ENCODE data around the gene TMEM184B. TPM values are rescaled to one million over a fixed set of nuclear protein-coding genes. Genes with fewer than 3 reads are reported as not detected.

Gene TMEM184B
- total RNA-seq, 2 experiments from 2014 or later: 24.4 to 26.6 TPM

DNA sequence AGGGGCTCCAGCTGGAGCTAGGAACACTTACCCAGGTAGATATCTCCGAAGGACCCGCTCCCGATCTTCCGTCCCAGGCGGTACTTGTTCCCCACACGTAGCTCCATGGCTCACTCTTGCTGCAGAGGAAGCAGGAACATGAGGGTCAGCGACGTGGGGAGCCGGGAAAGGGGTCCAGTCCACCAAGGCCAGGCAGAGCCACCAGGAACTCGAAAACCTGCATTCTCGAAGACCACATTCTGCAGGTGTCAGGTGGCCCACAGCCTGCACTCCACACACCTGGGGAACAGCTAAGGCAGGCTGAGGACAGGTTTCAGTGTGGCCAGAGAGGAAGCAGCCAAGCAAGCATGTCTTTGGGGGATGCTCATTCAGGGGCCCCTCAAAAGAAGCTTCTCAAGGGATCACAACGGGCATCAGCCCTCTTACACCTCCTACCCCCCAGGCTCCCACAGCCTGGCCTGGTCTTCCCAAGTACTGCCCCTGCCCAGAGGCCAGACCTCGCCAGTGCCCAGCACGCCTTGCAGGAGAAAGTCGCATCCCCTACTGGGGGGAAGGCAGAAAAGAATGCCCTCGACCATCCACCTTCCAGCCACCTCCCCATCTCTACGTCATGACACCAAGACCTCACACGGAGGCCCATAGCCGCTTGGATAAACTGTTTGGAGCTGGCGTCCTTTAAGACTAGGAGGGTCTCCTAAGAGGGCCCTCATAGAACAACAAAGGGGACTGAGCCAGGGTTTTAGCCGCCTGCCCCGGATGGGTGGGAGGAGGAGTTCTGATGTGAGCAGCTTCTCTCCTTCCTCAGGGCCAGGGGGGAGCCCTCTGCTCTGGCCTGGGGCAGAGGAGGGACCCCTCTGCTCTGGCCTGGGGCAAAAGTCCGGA lies 41.5 kb upstream of the TMEM184B start:
- CTCF ChIA-PET: interaction anchor here (0.6 to 1.6 kb wide), 3 partner anchors 9 to 262 kb away, joined by 3 to 4 read pairs (median 3); no protein-coding TSS in a partner anchor
- DNase-seq: no peak
- Mint-ChIP-seq H3K9me3 (no peaks in the 10 kb centered on the region), H3K27ac (peak overlapping the region; percentile 81), H3K27me3 (no peaks in the 10 kb centered on the region), H3K4me3 (peak overlapping the region; percentile 85), H3K4me1 (ENCODE audit: low read depth) (peaks cover 65% of the 10 kb centered on the region), H3K36me3 (peaks cover 11% of the 10 kb centered on the region)
- POLR2A ChIA-PET: interaction anchor here (1.0 to 3.2 kb wide), 2 partner anchors 8 to 84 kb away, joined by 3 to 17 read pairs; no protein-coding TSS in a partner anchor
- intact Hi-C loops (cut with micrococcal nuclease): no loop called here

DNA sequence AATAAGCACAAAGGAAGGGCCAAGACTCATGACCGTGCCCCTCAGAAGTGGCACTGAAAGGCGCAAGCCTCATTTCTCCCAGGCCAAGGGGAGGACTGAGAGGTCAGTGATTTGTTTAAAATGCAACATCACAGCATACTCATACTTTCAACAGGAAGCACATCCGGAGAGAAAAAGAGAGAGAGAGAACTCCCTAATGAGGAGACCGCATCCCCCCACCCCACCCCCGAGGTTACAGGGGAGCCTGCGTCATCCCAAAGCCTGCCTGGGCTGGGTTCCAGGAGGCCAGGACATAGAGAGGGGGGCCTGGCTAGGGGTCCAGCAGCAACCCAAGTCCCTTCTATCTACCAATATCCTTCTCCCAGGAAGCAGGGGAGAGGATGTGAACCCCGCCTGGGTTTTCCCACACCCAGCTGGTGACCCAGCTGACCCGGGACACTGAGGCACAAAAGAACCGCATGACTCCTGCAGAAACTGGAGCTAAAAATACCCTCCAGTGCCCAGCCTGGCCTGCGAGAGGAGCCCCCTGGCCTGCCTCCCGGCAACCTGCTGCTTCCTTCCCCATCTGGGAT lies 40.7 kb upstream of the TMEM184B start:
- Mint-ChIP-seq H3K4me1 (ENCODE audit: low read depth) (peaks cover 65% of the 10 kb centered on the region), H3K36me3 (peaks cover 11% of the 10 kb centered on the region), H3K27ac (peak overlapping the region; percentile 81), H3K27me3 (no peaks in the 10 kb centered on the region), H3K9me3 (no peaks in the 10 kb centered on the region), H3K4me3 (no peak overlapping the region)
- intact Hi-C loops (cut with micrococcal nuclease): no loop called here
- CTCF ChIA-PET: interaction anchor here (1.6 kb wide), 1 partner anchor 8 kb away, joined by 4 read pairs; no protein-coding TSS in a partner anchor
- POLR2A ChIA-PET: interaction anchor here (1.0 to 3.2 kb wide), 2 partner anchors 8 to 85 kb away, joined by 3 to 17 read pairs; no protein-coding TSS in a partner anchor
- DNase-seq: peak; percentile 63

DNA sequence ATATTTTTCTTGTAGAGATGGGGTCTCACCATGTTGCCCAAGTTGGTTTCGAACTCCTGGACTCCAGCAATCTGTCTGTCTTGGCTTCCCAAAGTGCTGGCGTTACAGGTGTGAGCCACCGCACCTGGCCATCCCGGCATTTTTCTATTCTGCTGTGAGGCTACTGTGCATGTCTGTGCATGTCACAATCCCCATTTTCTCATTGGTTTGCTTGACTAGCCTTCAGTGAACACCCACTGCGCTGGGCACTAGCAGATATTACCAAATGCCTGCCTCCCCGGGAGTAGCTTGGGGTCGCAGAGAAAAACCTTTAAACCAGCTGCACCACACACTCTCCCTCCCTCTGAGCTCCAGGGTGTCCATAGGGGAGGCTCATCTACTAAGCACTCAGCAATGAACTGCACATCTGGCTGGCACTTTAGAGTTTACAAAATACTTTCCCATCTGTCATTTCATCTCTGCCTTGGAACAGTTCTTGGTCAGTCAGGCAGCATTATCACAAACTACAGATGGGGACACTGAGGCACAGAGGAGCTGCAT lies 39.5 kb upstream of the TMEM184B start:
- H3K9me3 Mint-ChIP-seq: no peaks in the 10 kb centered on the region
- H3K27ac Mint-ChIP-seq: no peak overlapping the region
- H3K4me3 Mint-ChIP-seq: no peak overlapping the region
- H3K36me3 Mint-ChIP-seq: peaks cover 11% of the 10 kb centered on the region
- ChIA-PET POLR2A (interaction anchor here (1.1 kb wide), 1 partner anchor 40 kb away, joined by 3 read pairs; the partner anchor contains the start of gene TMEM184B), CTCF (interaction anchor here (0.9 kb wide), 1 partner anchor 14 kb away, joined by 3 read pairs; no protein-coding TSS in a partner anchor)
- DNase-seq: no peak
- intact Hi-C loops (cut with micrococcal nuclease): no loop called here
- no peaks in the 10 kb centered on the region for H3K27me3 Mint-ChIP-seq
- H3K4me1 Mint-ChIP-seq (ENCODE audit: low read depth): peaks cover 58% of the 10 kb centered on the region

DNA sequence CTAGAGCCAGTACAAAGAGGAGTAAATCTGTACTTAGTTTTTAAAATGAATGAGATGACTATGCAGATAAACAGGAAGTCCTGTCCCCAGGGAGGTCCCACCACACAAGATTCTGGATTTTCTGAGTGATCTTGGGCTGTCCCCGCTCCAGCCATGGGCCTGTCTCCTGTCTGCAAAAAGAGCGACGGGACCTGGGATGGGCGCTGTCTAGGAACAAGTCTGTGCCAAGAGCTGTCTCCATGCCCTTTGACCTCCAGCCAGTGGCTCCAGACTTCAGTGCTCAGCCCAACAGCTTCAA lies 38.5 kb upstream of the TMEM184B start:
- H3K27ac Mint-ChIP-seq: peak overlapping the region; percentile 76
- H3K4me1 Mint-ChIP-seq (ENCODE audit: low read depth): peaks cover 63% of the 10 kb centered on the region
- ChIA-PET POLR2A (interaction anchor here (1.1 kb wide), 1 partner anchor 38 kb away, joined by 3 read pairs; the partner anchor contains the start of gene TMEM184B), CTCF (interaction anchor here (0.9 kb wide), 1 partner anchor 13 kb away, joined by 3 read pairs; no protein-coding TSS in a partner anchor)
- intact Hi-C loops (cut with micrococcal nuclease): no loop called here
- no peaks in the 10 kb centered on the region for H3K27me3 Mint-ChIP-seq
- DNase-seq: peak; percentile 28
- H3K9me3 Mint-ChIP-seq: no peaks in the 10 kb centered on the region
- peaks cover 11% of the 10 kb centered on the region for H3K36me3 Mint-ChIP-seq
- H3K4me3 Mint-ChIP-seq: no peak overlapping the region

DNA sequence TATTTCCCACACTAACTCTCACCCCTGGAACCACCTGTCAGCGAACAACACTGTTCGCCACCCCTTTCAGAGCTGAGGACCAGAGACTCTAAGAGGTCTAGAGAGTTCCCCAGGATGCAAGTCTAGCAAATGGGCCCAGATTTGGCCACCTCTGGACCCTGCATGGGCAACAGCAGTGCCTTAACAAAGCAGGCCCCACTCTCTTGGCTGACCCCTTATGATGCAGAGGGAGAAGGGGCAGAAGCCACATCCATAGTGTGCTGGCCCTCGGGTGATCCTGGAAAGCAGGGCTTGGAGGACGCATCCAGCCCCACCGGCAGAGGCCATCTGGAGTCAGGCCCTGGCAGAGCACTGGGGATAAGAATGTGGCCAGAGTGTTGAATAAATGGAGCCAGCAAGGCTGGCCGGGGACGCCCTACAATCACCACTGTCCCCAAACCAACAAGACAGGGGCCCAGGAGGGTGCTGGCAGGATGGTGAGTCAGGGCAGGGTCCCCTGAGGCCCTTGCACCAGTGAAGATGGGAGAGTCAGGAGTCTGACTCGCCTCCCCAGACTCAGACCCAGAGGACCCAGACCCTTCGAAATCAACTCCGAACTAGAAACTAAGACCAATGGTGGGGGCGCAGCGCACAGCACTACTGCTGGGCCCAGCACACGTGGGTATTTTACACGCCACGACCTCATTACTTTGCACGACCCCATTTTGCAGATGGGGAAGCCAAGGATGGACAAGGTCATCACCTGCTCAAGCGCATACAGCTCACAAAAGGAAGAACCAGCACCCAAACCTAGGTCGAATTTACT lies 37.9 kb upstream of the TMEM184B start:
- POLR2A ChIA-PET: no interaction called here
- no peak overlapping the region for H3K4me3 Mint-ChIP-seq
- H3K4me1 Mint-ChIP-seq (ENCODE audit: low read depth): peaks cover 67% of the 10 kb centered on the region
- intact Hi-C loops (cut with micrococcal nuclease): no loop called here
- CTCF ChIA-PET: no interaction called here
- peaks cover 11% of the 10 kb centered on the region for H3K36me3 Mint-ChIP-seq
- H3K27me3 Mint-ChIP-seq: no peaks in the 10 kb centered on the region
- peak overlapping the region; percentile 76 for H3K27ac Mint-ChIP-seq
- peak; percentile 18 for DNase-seq
- H3K9me3 Mint-ChIP-seq: no peaks in the 10 kb centered on the region

DNA sequence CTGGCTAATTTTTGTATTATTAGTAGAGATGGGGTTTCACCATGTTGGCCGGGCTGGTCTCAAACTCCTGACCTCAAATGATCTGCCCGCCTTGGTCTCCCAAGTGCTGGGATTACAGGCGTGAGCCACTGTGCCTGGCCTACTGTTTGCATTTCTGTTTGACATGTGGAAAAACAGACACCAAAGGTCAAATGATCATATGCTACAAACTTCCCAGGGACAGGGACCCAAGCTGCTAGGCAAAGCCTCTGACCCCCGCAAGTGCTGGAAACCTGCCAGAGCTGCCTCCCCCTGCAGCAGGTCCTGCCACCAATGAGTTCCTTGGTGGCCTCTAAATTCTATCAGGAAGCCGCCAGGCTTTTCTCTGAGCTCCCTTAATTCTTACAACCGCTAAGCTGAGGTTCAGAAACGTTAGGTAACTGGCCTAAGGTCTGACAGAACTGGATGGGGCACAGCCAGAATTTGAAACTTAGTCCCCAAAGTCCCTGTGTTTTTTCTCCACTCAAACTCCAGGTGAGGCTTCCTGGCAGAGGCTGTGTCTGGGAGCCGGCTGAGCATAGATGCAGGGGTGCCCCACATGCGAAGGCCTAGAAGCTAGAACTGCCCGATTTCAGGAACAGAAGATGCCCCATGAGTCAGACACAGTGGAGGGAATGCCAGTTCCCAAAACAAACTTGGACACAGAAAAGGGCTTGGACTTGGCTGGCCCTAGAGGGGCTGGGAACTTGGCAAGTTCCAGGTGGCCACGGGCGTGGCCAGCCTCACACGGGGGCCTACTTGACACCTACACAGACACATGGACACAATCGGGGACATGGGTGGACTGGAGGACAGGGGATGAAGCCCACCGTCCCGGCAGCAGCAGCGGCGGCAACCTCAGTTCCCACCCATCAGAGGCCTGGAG lies 37.1 kb upstream of the TMEM184B start:
- no peaks in the 10 kb centered on the region for H3K9me3 Mint-ChIP-seq
- no peak overlapping the region for H3K4me3 Mint-ChIP-seq
- peaks cover 67% of the 10 kb centered on the region for H3K4me1 Mint-ChIP-seq (ENCODE audit: low read depth)
- no peak for DNase-seq
- POLR2A ChIA-PET: no interaction called here
- no peaks in the 10 kb centered on the region for H3K27me3 Mint-ChIP-seq
- peaks cover 11% of the 10 kb centered on the region for H3K36me3 Mint-ChIP-seq
- CTCF ChIA-PET: no interaction called here
- H3K27ac Mint-ChIP-seq: no peak overlapping the region
- intact Hi-C loops (cut with micrococcal nuclease): no loop called here

DNA sequence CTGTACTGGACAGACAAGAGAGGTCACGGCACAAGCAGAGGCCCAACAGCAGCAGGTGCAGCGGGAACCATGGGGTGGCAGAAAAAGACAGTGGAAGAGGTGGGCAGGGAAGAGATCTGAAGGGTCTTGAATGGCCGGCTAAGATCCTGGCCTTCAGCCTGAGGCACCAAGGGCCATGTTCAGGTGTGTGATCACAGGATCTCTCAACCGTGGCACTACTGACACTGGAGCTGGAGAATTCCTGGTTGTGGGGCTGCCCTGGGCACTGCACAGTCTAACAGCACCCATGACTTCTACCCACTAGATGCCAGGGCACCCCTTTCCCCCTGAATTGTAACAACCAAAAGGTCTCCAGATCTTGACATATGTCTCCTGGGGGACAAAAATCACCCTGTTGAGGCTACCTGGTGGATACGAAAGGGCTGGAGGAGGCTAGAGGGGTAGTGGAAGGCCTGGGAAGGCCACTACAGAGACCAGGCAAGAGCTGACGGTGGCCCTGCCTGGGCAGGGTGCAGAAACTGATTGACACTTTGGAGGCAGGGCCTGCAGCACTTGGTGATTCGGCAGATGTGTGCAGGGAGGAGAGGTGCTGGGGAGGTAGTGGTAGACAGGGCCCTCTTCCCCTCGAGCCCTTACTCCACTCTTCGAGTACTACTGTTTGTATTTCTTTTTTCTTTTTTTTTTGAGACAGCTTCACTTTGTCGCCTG lies 36.1 kb upstream of the TMEM184B start:
- Mint-ChIP-seq H3K4me1 (ENCODE audit: low read depth) (peaks cover 63% of the 10 kb centered on the region), H3K36me3 (peaks cover 16% of the 10 kb centered on the region), H3K9me3 (no peaks in the 10 kb centered on the region), H3K27ac (peak overlapping the region; percentile 18), H3K4me3 (no peak overlapping the region), H3K27me3 (no peaks in the 10 kb centered on the region)
- ChIA-PET CTCF (no interaction called here), POLR2A (no interaction called here)
- DNase-seq: no peak
- intact Hi-C loops (cut with micrococcal nuclease): no loop called here

DNA sequence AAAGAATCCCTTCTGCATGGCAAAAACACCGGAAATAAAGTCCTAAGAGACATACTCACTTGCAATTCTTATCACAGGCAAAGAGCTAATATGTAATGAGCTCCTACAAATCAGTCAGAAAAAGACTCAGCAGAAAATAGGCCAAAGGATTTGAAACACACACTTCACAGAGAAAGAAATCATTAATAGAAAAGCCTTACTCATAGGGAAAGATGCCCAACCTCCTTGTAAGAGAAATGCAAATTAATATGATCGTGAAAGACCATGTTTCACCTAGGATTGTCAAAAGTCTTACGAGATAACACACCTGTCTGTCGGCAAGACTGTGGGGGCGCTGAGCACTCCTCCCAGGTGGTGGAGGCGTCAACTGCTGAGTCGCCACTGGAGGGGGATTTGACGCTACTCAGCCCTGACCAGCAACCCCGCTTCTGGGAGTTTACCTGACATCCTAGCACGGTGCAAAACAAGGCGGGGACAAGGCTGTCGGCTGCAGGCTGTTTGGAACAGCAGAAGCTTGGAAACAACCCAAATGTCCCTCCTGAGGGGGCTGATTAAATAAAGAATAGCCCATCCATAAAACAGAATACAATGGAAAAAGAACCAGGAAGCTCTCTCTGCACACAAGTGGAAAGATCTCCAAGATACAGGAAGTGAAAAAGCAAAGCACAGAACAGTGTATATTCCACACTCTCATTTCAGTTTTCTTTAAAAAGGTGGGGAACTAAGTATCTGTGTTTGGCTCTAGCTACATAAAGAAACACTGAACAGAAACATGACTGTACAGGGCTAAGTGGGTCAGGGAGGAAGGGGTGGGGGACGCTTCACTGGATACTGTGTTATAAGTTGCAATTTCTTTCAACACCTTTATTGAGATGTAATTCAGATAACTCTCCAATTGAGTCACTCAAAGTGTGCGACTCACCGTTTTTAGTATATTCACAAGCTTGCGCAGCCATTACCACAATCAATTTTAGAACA lies 33.0 kb upstream of the TMEM184B start:
- H3K4me1 Mint-ChIP-seq (ENCODE audit: low read depth): peaks cover 34% of the 10 kb centered on the region
- peak overlapping the region; percentile 91 for H3K27ac Mint-ChIP-seq
- ChIA-PET POLR2A (interaction anchor here (0.6 to 1.8 kb wide), 5 partner anchors 9 to 125 kb away, joined by 3 to 17 read pairs (median 4); no protein-coding TSS in a partner anchor), CTCF (interaction anchor here (0.6 to 1.6 kb wide), 9 partner anchors 9 to 259 kb away, joined by 3 to 7 read pairs (median 3); no protein-coding TSS in a partner anchor)
- no peaks in the 10 kb centered on the region for H3K27me3 Mint-ChIP-seq
- DNase-seq: peak; percentile 73
- intact Hi-C loops (cut with micrococcal nuclease): loop anchor here (1.0 kb wide), 1 partner anchor 11 kb away; no protein-coding TSS in a partner anchor
- no peaks in the 10 kb centered on the region for H3K9me3 Mint-ChIP-seq
- peak overlapping the region; percentile 53 for H3K4me3 Mint-ChIP-seq
- H3K36me3 Mint-ChIP-seq: peaks cover 20% of the 10 kb centered on the region

DNA sequence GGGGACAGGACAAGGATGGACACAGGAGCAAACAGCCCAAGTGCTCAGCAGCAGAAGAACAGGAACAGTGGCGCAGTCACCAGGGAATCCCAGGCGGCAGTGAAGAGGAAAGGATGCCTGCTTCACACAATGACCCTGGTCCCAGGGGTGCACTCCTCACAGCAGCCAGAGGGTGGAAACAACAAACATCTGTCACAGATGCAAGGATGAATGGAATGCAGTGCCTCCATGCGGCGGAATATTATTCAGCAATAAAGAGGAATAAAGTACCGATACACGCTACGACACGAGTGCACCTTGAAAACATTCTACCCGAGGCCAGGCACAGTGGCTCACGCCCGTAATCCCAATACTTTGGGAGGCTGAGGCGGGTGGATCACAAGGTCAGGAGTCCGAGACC lies 31.7 kb upstream of the TMEM184B start:
- ChIA-PET POLR2A (no interaction called here), CTCF (no interaction called here)
- peaks cover 29% of the 10 kb centered on the region for H3K36me3 Mint-ChIP-seq
- no peak for DNase-seq
- no peaks in the 10 kb centered on the region for H3K27me3 Mint-ChIP-seq
- no peak overlapping the region for H3K4me3 Mint-ChIP-seq
- H3K4me1 Mint-ChIP-seq (ENCODE audit: low read depth): peaks cover 28% of the 10 kb centered on the region
- no peaks in the 10 kb centered on the region for H3K9me3 Mint-ChIP-seq
- H3K27ac Mint-ChIP-seq: peak overlapping the region; percentile 9
- intact Hi-C loops (cut with micrococcal nuclease): no loop called here

DNA sequence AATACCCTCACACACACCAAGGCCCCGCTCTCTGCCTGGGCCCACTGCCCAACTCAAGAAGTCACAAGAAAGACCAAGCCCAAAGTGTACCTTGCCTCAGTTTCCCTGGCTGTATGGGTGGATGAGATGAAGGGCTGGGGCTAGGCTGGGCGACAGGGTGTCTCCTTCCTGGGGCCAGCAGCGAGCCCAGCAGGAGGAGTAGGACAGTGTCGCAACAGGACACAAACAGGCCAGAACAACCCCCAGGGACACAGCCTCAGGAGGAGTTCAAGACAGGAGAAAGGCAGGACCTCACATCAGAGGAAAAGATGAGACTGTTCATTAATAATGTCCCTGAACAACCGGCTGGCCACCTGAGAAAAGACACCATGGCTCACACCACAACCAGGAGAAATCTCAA lies 31.2 kb upstream of the TMEM184B start:
- Mint-ChIP-seq H3K4me1 (ENCODE audit: low read depth) (peaks cover 28% of the 10 kb centered on the region), H3K36me3 (peaks cover 30% of the 10 kb centered on the region), H3K27ac (peak overlapping the region; percentile 9), H3K9me3 (no peaks in the 10 kb centered on the region), H3K27me3 (no peaks in the 10 kb centered on the region), H3K4me3 (no peak overlapping the region)
- CTCF ChIA-PET: no interaction called here
- no peak for DNase-seq
- intact Hi-C loops (cut with micrococcal nuclease): no loop called here
- POLR2A ChIA-PET: no interaction called here
